ENCODE measurements around the gene HDHD5.

Gene HDHD5

GRCh38 chr22:17167486-17167885 is 8.4 kb upstream of the HDHD5 start:
- TF ChIP-seq CTCF (IDR thresholded peaks at IDR 0.05; ENCODE audit: low read depth, low read length) = no peak
- no peak for DNase-seq (ENCODE audit: extremely low read depth, low read depth)

GRCh38 chr22:17164392-17165024 is 5.4 kb upstream of the HDHD5 start:
- no peak for TF ChIP-seq CTCF (IDR thresholded peaks at IDR 0.05; ENCODE audit: low read depth, low read length)
- DNase-seq (ENCODE audit: extremely low read depth, low read depth) = no peak

- DNase-seq (ENCODE audit: extremely low read depth, low read depth) = no peak
- no peak for TF ChIP-seq CTCF (IDR thresholded peaks at IDR 0.05; ENCODE audit: low read depth, low read length)
Observed at GRCh38 chr22:17162731-17163130, 3.7 kb upstream of the HDHD5 start.

- TF ChIP-seq CTCF (IDR thresholded peaks at IDR 0.05; ENCODE audit: low read depth, low read length) = no peak
- DNase-seq (ENCODE audit: extremely low read depth, low read depth) = no peak
Observed at GRCh38 chr22:17161991-17162390, 2.9 kb upstream of the HDHD5 start.

GRCh38 chr22:17159504-17159951 is 451 bp upstream of the HDHD5 start:
- TF ChIP-seq CTCF (IDR thresholded peaks at IDR 0.05; ENCODE audit: low read depth, low read length) = no peak
- DNase-seq (ENCODE audit: extremely low read depth, low read depth) = no peak

GRCh38 chr22:17158176-17158567 is 905 bp downstream of the HDHD5 start:
- no peak for TF ChIP-seq CTCF (IDR thresholded peaks at IDR 0.05; ENCODE audit: low read depth, low read length)
- DNase-seq (ENCODE audit: extremely low read depth, low read depth) = no peak

- TF ChIP-seq CTCF (IDR thresholded peaks at IDR 0.05; ENCODE audit: low read depth, low read length) = no peak
- DNase-seq (ENCODE audit: extremely low read depth, low read depth) = no peak
Observed at GRCh38 chr22:17157714-17158113, 1.4 kb downstream of the HDHD5 start.
